Fibroblast of lung (primary cell): ENCODE data around the gene RAPGEF2. TPM values are rescaled to one million over a fixed set of nuclear protein-coding genes. Genes with fewer than 3 reads are reported as not detected.

Experiments
- DNase-seq, 2 donors: peaks; one replicate each; pipeline versions ENCODE4 v3.0.0 to v3.0.0-alpha.2; 2010; ENCODE audit warnings: low read depth in 2 of 2
- H2AFZ ChIP-seq: 2 replicates; pipeline ENCODE4 v1.5.1; 2012; ENCODE audit warnings: low read length, control low read depth, inconsistent platforms
- H3K27ac ChIP-seq: 2 replicates; pipeline ENCODE4 v1.5.1; 2011; ENCODE audit warnings: low read length, control low read depth; ENCODE audit not compliant: insufficient read depth
- H3K27me3 ChIP-seq: 2 replicates; pipeline ENCODE4 v1.5.1; 2011; ENCODE audit warnings: mild to moderate bottlenecking, low read length; ENCODE audit not compliant: control insufficient read depth, insufficient read depth
- H3K36me3 ChIP-seq: 2 replicates; pipeline ENCODE4 v1.5.1; 2011; ENCODE audit warnings: low read length; ENCODE audit not compliant: control insufficient read depth, insufficient read depth
- H3K4me1 ChIP-seq: 2 replicates; pipeline ENCODE4 v1.5.1; 2011; ENCODE audit warnings: low read length; ENCODE audit not compliant: control insufficient read depth, insufficient read depth; ENCODE audit errors: extremely low read depth
- H3K4me2 ChIP-seq: 2 replicates; pipeline ENCODE4 v1.5.1; 2011; ENCODE audit warnings: low read length, control low read depth; ENCODE audit not compliant: insufficient read depth; ENCODE audit errors: extremely low read depth
- H3K4me3 ChIP-seq, 4 experiments: fragments of 200-600 bp in 1 of 4; sonication (generic) in 1 of 4; replicated peaks in 1 of 4; 2 replicates each; pipeline ENCODE4 v1.5.1; 2011 to 2016; ENCODE audit warnings: low read length in 4 of 4, low read depth in 3 of 4, mild to moderate bottlenecking in 3 of 4, control low read depth in 2 of 4, inconsistent platforms in 1 of 4, mixed read lengths in 1 of 4; ENCODE audit not compliant: insufficient read depth in 1 of 4; ENCODE audit errors: control extremely low read depth in 1 of 4
- H3K79me2 ChIP-seq: 2 replicates; pipeline ENCODE4 v1.5.1; 2012; ENCODE audit warnings: mild to moderate bottlenecking, low read length, inconsistent platforms; ENCODE audit not compliant: control insufficient read depth, insufficient read depth
- H3K9ac ChIP-seq: 2 replicates; pipeline ENCODE4 v1.5.1; 2011; ENCODE audit warnings: mild to moderate bottlenecking, low read length, control low read depth; ENCODE audit not compliant: insufficient read depth
- H3K9me3 ChIP-seq: 2 replicates; pipeline ENCODE4 v1.5.1; 2012; ENCODE audit warnings: low read depth, low read length; ENCODE audit not compliant: control insufficient read depth, insufficient read depth
- H4K20me1 ChIP-seq: 2 replicates; pipeline ENCODE4 v1.5.1; 2011; ENCODE audit warnings: low read length; ENCODE audit not compliant: control insufficient read depth, insufficient read depth; ENCODE audit errors: extremely low read depth
- EZH2 ChIP-seq: IDR thresholded peaks from 2 replicates; pipeline ENCODE4 v1.5.1; 2012; ENCODE audit warnings: low read length, control low read depth, mild to moderate bottlenecking; ENCODE audit errors: missing control alignments
- polyA plus RNA-seq, 2 donors: library from polyadenylated mRNA; depleted of rRNA in 1 of 2; stranded (reverse) in 1 of 2; unstranded in 1 of 2; fragments of >200 nt; gene quantifications; 2 replicates each; pipeline ENCODE4 v1.2.1, GENCODE V29; 2011 to 2012; ENCODE audit warnings: missing spikeins in 1 of 2
- total RNA-seq: library from RNA; depleted of rRNA; stranded (reverse); fragments of >200 nt; gene quantifications from 2 replicates; pipeline ENCODE4 v1.2.1, GENCODE V29; 2014
- TF ChIP-seq, protein P1 (sequence below), 2 donors: IDR thresholded peaks in 1 of 2; conservative IDR thresholded peaks in 1 of 2; 1 replicate in 1 of 2; 2 replicates in 1 of 2; pipeline ENCODE4 v1.5.1; 2011 to 2012; ENCODE audit warnings: low read length in 2 of 2, control low read depth in 1 of 2, inconsistent platforms in 1 of 2, low read depth in 1 of 2, mild to moderate bottlenecking in 1 of 2

The RAPGEF2 gene
- total and polyA plus RNA-seq, 2 donors (not counting 1 experiment from before 2014, with no cell fraction given): 45.5 to 58.5 TPM

DNA sequence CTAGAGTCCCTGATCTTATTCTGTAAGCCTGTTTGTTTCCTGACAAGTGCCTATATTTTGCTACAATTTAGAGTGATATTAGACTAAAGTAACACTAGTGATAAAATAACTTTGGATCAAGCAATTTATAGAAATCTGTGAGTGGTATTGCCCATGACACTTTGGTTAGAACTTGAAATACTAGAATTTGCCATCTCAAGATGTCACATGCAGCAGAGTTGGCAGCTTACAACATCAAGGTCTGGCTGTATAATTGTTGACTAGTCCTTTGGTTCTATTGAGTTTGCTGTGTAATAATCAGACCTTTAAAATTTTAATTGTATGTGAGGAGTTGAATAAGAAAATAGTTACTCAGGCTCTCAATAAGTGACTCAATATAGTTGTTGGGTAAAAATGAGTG, 167.1 kb downstream of the RAPGEF2 start:
- no peak overlapping the region for H2AFZ ChIP-seq
- no peaks in the 10 kb centered on the region for H3K9me3 ChIP-seq
- no peak overlapping the region for H3K27ac ChIP-seq
- H3K27me3 ChIP-seq: no peaks in the 10 kb centered on the region
- H4K20me1 ChIP-seq: no peaks in the 10 kb centered on the region
- no peaks in the 10 kb centered on the region for H3K36me3 ChIP-seq
- H3K9ac ChIP-seq: no peak overlapping the region
- no peak for DNase-seq
- H3K4me1 ChIP-seq: peaks cover 23% of the 10 kb centered on the region
- H3K4me3 ChIP-seq: no peak overlapping the region
- no peak overlapping the region for H3K4me2 ChIP-seq
- peaks cover 8% of the 10 kb centered on the region for H3K79me2 ChIP-seq
- TF ChIP-seq, protein P1, sequence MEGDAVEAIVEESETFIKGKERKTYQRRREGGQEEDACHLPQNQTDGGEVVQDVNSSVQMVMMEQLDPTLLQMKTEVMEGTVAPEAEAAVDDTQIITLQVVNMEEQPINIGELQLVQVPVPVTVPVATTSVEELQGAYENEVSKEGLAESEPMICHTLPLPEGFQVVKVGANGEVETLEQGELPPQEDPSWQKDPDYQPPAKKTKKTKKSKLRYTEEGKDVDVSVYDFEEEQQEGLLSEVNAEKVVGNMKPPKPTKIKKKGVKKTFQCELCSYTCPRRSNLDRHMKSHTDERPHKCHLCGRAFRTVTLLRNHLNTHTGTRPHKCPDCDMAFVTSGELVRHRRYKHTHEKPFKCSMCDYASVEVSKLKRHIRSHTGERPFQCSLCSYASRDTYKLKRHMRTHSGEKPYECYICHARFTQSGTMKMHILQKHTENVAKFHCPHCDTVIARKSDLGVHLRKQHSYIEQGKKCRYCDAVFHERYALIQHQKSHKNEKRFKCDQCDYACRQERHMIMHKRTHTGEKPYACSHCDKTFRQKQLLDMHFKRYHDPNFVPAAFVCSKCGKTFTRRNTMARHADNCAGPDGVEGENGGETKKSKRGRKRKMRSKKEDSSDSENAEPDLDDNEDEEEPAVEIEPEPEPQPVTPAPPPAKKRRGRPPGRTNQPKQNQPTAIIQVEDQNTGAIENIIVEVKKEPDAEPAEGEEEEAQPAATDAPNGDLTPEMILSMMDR (conservative IDR thresholded peaks at IDR 0.05 in 1 of 2, IDR thresholded peaks at IDR 0.05 in 1 of 2; ENCODE audit: low read depth in 1 of 2, low read length in 2 of 2): no peak
- no peak for TF ChIP-seq EZH2

GRCh38 chr4:159271856-159272255, 169.0 kb downstream of the RAPGEF2 start:
- Histone ChIP-seq H2AFZ (no peak overlapping the region), H3K79me2 (peaks cover 6% of the 10 kb centered on the region), H3K9ac (no peak overlapping the region), H4K20me1 (no peaks in the 10 kb centered on the region), H3K4me3 (no peak overlapping the region), H3K27me3 (no peaks in the 10 kb centered on the region), H3K36me3 (no peaks in the 10 kb centered on the region), H3K9me3 (no peaks in the 10 kb centered on the region), H3K27ac (no peak overlapping the region), H3K4me1 (peaks cover 20% of the 10 kb centered on the region), H3K4me2 (no peak overlapping the region)
- TF ChIP-seq EZH2: no peak
- TF ChIP-seq, protein P1 (conservative IDR thresholded peaks at IDR 0.05 in 1 of 2, IDR thresholded peaks at IDR 0.05 in 1 of 2; ENCODE audit: low read depth in 1 of 2, low read length in 2 of 2): no peak
- DNase-seq: peak in 1 of 2 donors; percentile 25

GRCh38 chr4:159272273-159273140, 169.6 kb downstream of the RAPGEF2 start:
- Histone ChIP-seq H3K4me1 (peaks cover 15% of the 10 kb centered on the region), H3K79me2 (peaks cover 6% of the 10 kb centered on the region), H3K27me3 (no peaks in the 10 kb centered on the region), H3K4me3 (no peak overlapping the region), H3K36me3 (no peaks in the 10 kb centered on the region), H3K9ac (no peak overlapping the region), H3K4me2 (no peak overlapping the region), H2AFZ (no peak overlapping the region), H4K20me1 (no peaks in the 10 kb centered on the region), H3K9me3 (no peaks in the 10 kb centered on the region), H3K27ac (no peak overlapping the region)
- DNase-seq: peak; percentile 23 to 46
- TF ChIP-seq, protein P1 (conservative IDR thresholded peaks at IDR 0.05 in 1 of 2, IDR thresholded peaks at IDR 0.05 in 1 of 2; ENCODE audit: low read depth in 1 of 2, low read length in 2 of 2): no peak
- no peak for TF ChIP-seq EZH2
